Neuronal stem cell (in vitro differentiated cells): ENCODE data around the gene DGKG.
A peak's percentile ranks its signal among the peaks of the same experiment; 100 is the strongest.

Experiments
- DNase-seq: peaks from one replicate; pipeline ENCODE4 v3.0.0-alpha.2; 2013; ENCODE audit warnings: low spot score
- H2AFZ ChIP-seq: one replicate; pipeline ENCODE4 v1.6.1; 2013; ENCODE audit warnings: mild to moderate bottlenecking, low read length, inconsistent platforms
- H2AK5ac ChIP-seq: 2 replicates; pipeline ENCODE4 v1.6.1; 2013; ENCODE audit warnings: low read depth, mild to moderate bottlenecking, inconsistent platforms, low read length, moderate library complexity, mixed read lengths
- H2BK120ac ChIP-seq: 2 replicates; pipeline ENCODE4 v1.6.1; 2013; ENCODE audit warnings: low read depth, mild to moderate bottlenecking, inconsistent platforms, low read length, moderate library complexity, mixed read lengths
- H2BK12ac ChIP-seq: one replicate; pipeline ENCODE4 v1.6.1; 2013; ENCODE audit warnings: low read length, inconsistent platforms
- H2BK15ac ChIP-seq: 2 replicates; pipeline ENCODE4 v1.6.1; 2013; ENCODE audit warnings: mild to moderate bottlenecking, low read length, inconsistent platforms, mixed read lengths
- H2BK5ac ChIP-seq: one replicate; pipeline ENCODE4 v1.6.1; 2013; ENCODE audit warnings: inconsistent platforms, mild to moderate bottlenecking, low read length, moderate library complexity
- H3K14ac ChIP-seq: one replicate; pipeline ENCODE4 v1.6.1; 2013; ENCODE audit warnings: low read length, inconsistent platforms
- H3K18ac ChIP-seq: 2 replicates; pipeline ENCODE4 v1.6.1; 2013; ENCODE audit warnings: low read length, inconsistent platforms
- H3K23ac ChIP-seq: 2 replicates; pipeline ENCODE4 v1.6.1; 2013; ENCODE audit warnings: low read depth, mild to moderate bottlenecking, mixed read lengths, low read length, inconsistent platforms; ENCODE audit not compliant: poor library complexity
- H3K27ac ChIP-seq: replicated peaks from 3 replicates; pipeline ENCODE4 v1.5.1; 2013; ENCODE audit warnings: low read length, inconsistent platforms
- H3K27me3 ChIP-seq, 3 experiments: 2 replicates each; pipeline ENCODE4 v1.6.1; 2013; ENCODE audit warnings: low read length in 3 of 3, mild to moderate bottlenecking in 2 of 3, inconsistent platforms in 1 of 3, low read depth in 1 of 3, mixed read lengths in 1 of 3, moderate library complexity in 1 of 3; ENCODE audit not compliant: control insufficient read depth in 3 of 3, insufficient read depth in 3 of 3
- H3K36me3 ChIP-seq, 2 donors: replicated peaks in 1 of 2; 2 replicates each; pipeline ENCODE4 v1.6.1; 2013; ENCODE audit warnings: low read length in 2 of 2; ENCODE audit not compliant: control insufficient read depth in 2 of 2, insufficient read depth in 2 of 2
- H3K4ac ChIP-seq: 2 replicates; pipeline ENCODE4 v1.6.1; 2013; ENCODE audit warnings: inconsistent platforms, mild to moderate bottlenecking, low read length, moderate library complexity
- H3K4me1 ChIP-seq, 2 donors: 1 replicate in 1 of 2; 2 replicates in 1 of 2; pipeline ENCODE4 v1.6.1; 2013; ENCODE audit warnings: low read length in 2 of 2, low read depth in 1 of 2; ENCODE audit not compliant: control insufficient read depth in 2 of 2, insufficient read depth in 1 of 2
- H3K4me2 ChIP-seq: one replicate; pipeline ENCODE4 v1.6.1; 2013; ENCODE audit warnings: mild to moderate bottlenecking, low read length, inconsistent platforms; ENCODE audit not compliant: insufficient read depth, poor library complexity, severe bottlenecking
- H3K4me3 ChIP-seq, 2 donors: 2 replicates each; pipeline ENCODE4 v1.5.1; 2013; ENCODE audit warnings: low read length in 2 of 2, mild to moderate bottlenecking in 2 of 2, inconsistent platforms in 1 of 2, moderate library complexity in 1 of 2
- H3K79me1 ChIP-seq: one replicate; pipeline ENCODE4 v1.6.1; 2013; ENCODE audit warnings: low read depth, mild to moderate bottlenecking, inconsistent platforms, low read length, moderate library complexity
- H3K9ac ChIP-seq: one replicate; pipeline ENCODE4 v1.6.1; 2013; ENCODE audit warnings: mild to moderate bottlenecking, low read depth, low read length, inconsistent platforms; ENCODE audit not compliant: poor library complexity
- H3K9me3 ChIP-seq, 2 donors: replicated peaks in 1 of 2; 2 replicates each; pipeline versions ENCODE3 to v1.6.1; 2013; ENCODE audit warnings: low read length in 2 of 2, mild to moderate bottlenecking in 2 of 2, inconsistent platforms in 1 of 2, low read depth in 1 of 2, mixed read lengths in 1 of 2, moderate library complexity in 1 of 2; ENCODE audit not compliant: control insufficient read depth in 2 of 2, insufficient read depth in 1 of 2
- H4K8ac ChIP-seq: one replicate; pipeline ENCODE4 v1.6.1; 2013; ENCODE audit warnings: low read depth, mild to moderate bottlenecking, inconsistent platforms, low read length, moderate library complexity
- H4K91ac ChIP-seq: one replicate; pipeline ENCODE4 v1.6.1; 2013; ENCODE audit warnings: low read length, low read depth, mild to moderate bottlenecking, inconsistent platforms; ENCODE audit not compliant: poor library complexity
- WGBS, 2 donors: extraction: QIAGEN DNeasy Blood & Tissue Kit; methylation state at CpG; one replicate each; pipeline ENCODE4 v1.1.7; 2013; ENCODE audit warnings: missing lambda C conversion rate in 2 of 2, mixed read lengths in 1 of 2; ENCODE audit not compliant: insufficient read length in 2 of 2, insufficient replicate concordance in 1 of 2; ENCODE audit errors: extremely low coverage in 2 of 2; 5-methylcytosine and 5-hydroxymethylcytosine counted together

The DGKG gene

DNA sequence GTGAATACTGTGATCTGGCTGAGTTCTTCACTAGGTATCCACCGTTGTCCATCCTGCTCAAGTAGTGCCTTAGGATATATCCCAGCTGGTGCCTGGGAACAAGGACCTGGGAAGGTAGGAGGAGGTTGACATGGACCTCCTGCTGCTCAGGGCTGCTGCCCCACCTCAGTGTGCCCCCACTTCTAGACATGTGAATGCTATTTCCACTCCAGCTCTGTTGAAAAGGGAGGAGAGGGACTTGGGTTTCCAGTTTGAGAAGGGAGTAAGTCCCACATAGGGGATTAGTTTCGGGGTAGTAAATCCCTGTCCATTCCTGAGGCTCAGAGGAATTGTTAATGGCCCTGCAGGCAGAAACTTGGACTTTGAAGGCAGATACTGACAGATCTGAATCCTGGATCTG, 220.2 kb downstream of the DGKG start:
- Histone ChIP-seq H3K79me1 (no peaks in the 10 kb centered on the region), H2AFZ (no peak overlapping the region), H3K23ac (no peak overlapping the region), H3K18ac (peak overlapping the region; percentile 13), H3K36me3 (no peaks in the 10 kb centered on the region), H2BK15ac (no peak overlapping the region), H3K9ac (no peak overlapping the region), H2AK5ac (no peak overlapping the region), H4K91ac (no peak overlapping the region), H3K4me3 (no peak overlapping the region), H3K9me3 (no peaks in the 10 kb centered on the region), H3K4me2 (no peak overlapping the region), H3K4me1 (peaks cover 0 to 5% of the 10 kb centered on the region in 2 donors), H3K27me3 (peaks cover 0 to 4% (median 0%) of the 10 kb centered on the region in 3 experiments), H3K14ac (no peak overlapping the region), H2BK5ac (no peak overlapping the region), H2BK120ac (no peak overlapping the region), H2BK12ac (no peak overlapping the region), H3K27ac (no peak overlapping the region), H4K8ac (no peak overlapping the region), H3K4ac (no peak overlapping the region)
- DNase-seq, result no peak
- no CpG with 5 or more reads among the region's 2 CpGs for WGBS, 2 donors

DNA sequence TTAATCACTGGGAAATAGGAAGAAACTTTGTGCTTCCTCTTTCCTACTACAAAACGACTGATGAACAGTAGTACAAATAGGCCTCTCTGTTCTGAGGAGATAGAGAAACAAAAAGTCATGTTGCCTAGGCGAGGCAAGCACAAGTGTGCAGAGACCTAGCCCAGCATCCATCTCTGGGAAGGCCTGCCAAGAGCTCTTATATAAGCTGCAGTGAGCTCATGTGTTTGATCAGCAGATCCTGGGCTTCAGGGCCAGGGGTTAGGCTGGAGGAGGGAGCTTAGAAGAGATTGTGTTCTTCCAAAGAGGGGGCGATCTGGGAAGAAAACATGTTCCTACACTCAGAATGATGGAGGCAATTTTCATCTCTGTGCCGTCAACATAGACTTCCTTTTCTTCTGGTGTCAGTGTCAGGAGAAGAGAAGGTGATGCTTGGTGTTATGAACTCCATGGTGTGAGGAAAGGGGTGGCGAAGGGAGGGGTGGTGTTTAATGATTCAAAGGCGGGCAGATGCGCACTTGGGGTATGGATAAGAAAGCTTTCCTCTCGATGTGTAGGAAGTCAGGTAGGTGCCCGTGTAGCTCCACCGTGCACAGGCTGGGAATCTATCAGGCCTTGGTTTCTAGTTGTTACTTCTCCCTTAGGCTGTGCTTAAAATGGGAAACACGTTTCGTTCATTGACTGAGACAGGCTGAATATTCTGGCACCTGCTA, 223.6 kb downstream of the DGKG start:
- Histone ChIP-seq H3K9me3 (no peaks in the 10 kb centered on the region), H3K14ac (no peak overlapping the region), H2BK120ac (no peak overlapping the region), H4K8ac (no peak overlapping the region), H3K4me1 (peaks cover 0 to 7% of the 10 kb centered on the region in 2 donors), H3K79me1 (no peaks in the 10 kb centered on the region), H2BK5ac (no peak overlapping the region), H3K18ac (peak overlapping the region; percentile 72), H3K4ac (no peak overlapping the region), H3K36me3 (no peaks in the 10 kb centered on the region), H3K4me3 (no peak overlapping the region), H3K27me3 (peaks cover 0 to 16% (median 0%) of the 10 kb centered on the region in 3 experiments), H2BK12ac (no peak overlapping the region), H3K9ac (no peak overlapping the region), H3K4me2 (no peak overlapping the region), H3K23ac (no peak overlapping the region), H4K91ac (no peak overlapping the region), H3K27ac (no peak overlapping the region), H2BK15ac (no peak overlapping the region), H2AK5ac (no peak overlapping the region), H2AFZ (no peak overlapping the region)
- DNase-seq, result no peak
- WGBS, 2 donors, result 100% methylated on average over 1 of the region's 12 CpGs; no CpG with 5 or more reads in 1 of the 2 donors

DNA sequence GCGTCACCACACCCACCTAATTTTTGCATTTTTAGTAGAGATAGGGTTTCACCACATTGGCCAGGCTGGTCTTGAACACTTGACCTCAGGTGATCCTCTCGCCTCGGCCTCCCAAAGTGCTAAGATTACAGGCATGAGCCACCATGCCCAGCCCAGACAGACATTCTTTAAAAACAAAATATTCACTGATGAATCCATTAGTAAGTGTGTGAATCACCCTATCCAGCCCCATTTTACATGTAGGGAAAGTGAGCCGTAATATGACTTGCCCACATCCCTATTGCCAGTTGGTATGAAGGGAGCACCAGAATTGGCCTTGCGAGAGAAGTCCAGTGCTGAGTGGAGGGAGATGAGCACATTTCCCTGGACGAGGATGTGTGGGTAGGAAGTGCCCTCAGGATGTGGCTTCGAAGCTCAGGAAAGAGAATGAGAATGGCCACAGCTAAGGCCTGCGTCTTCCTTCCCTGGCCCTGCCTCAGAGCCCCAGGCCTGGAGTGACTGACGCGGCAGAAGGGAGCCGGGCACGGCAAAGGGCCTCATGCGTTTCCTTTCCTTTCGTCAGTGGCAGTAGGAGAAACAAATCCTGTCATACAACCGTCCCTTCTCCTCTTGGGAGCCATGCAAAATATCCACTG, 224.9 kb downstream of the DGKG start:
- Histone ChIP-seq H3K9ac (no peak overlapping the region), H4K8ac (no peak overlapping the region), H4K91ac (no peak overlapping the region), H2BK15ac (no peak overlapping the region), H3K27ac (no peak overlapping the region), H3K23ac (peak overlapping the region; percentile 47), H3K4me3 (no peak overlapping the region), H3K18ac (peak overlapping the region; percentile 40), H3K4me1 (peaks cover 0 to 5% of the 10 kb centered on the region in 2 donors), H3K4me2 (no peak overlapping the region), H2AFZ (no peak overlapping the region), H2AK5ac (peak overlapping the region; percentile 54), H3K9me3 (no peaks in the 10 kb centered on the region), H3K79me1 (no peaks in the 10 kb centered on the region), H2BK120ac (no peak overlapping the region), H3K27me3 (peaks cover 0 to 17% (median 0%) of the 10 kb centered on the region in 3 experiments), H3K14ac (no peak overlapping the region), H2BK12ac (no peak overlapping the region), H3K4ac (no peak overlapping the region), H2BK5ac (no peak overlapping the region), H3K36me3 (no peaks in the 10 kb centered on the region)
- no peak for DNase-seq
- WGBS, 2 donors, result no CpG with 5 or more reads among the region's 15 CpGs

DNA sequence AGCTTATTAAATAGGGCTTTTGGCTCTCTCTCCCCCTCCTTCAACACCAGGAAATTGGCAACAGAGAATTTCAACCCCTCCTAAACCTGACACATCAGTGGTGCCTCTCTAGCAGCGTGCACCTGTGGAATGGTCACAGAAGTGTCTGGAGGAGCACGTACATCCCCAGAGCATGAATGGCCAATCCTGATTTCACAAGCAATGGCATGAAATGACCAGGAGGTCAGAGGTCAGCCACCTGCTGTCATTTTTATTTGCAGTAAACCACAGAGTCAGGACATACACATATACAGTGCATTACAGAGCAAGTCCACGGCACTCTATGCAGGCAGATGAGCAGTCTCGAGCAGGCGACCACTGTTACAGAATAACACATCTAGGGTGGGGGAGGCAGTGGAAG, 228.1 kb downstream of the DGKG start:
- Histone ChIP-seq H2BK12ac (no peak overlapping the region), H3K9me3 (no peaks in the 10 kb centered on the region), H3K27me3 (peaks cover 0 to 35% (median 0%) of the 10 kb centered on the region in 3 experiments), H2BK15ac (no peak overlapping the region), H2BK120ac (no peak overlapping the region), H4K91ac (no peak overlapping the region), H2BK5ac (no peak overlapping the region), H3K4me1 (peaks cover 0 to 4% of the 10 kb centered on the region in 2 donors), H3K4ac (no peak overlapping the region), H2AK5ac (no peak overlapping the region), H3K23ac (no peak overlapping the region), H3K9ac (no peak overlapping the region), H2AFZ (no peak overlapping the region), H3K79me1 (no peaks in the 10 kb centered on the region), H3K27ac (no peak overlapping the region), H3K4me3 (no peak overlapping the region), H4K8ac (no peak overlapping the region), H3K4me2 (no peak overlapping the region), H3K14ac (no peak overlapping the region), H3K36me3 (no peaks in the 10 kb centered on the region), H3K18ac (no peak overlapping the region)
- WGBS, 2 donors, result no CpG with 5 or more reads among the region's 5 CpGs
- no peak for DNase-seq
